GM21737 (cell line): ENCODE data around the gene KANK4.

ENCODE experiments used
- ATAC-seq: cut with Tn5 transposase; IDR thresholded peaks from one replicate; pipeline ENCODE4 v1.9.1; 2021; ENCODE audit warnings: mild to moderate bottlenecking, moderate library complexity; ENCODE audit not compliant: unreplicated experiment

The KANK4 gene

GRCh38 chr1:62337706-62338631 lies 18.7 kb upstream of the KANK4 start:
- ATAC-seq = no peak

- ATAC-seq = no peak
Observed at GRCh38 chr1:62336995-62337705, 17.9 kb upstream of the KANK4 start.

- ATAC-seq = no peak
Observed at GRCh38 chr1:62336638-62336994, 17.4 kb upstream of the KANK4 start.

DNA sequence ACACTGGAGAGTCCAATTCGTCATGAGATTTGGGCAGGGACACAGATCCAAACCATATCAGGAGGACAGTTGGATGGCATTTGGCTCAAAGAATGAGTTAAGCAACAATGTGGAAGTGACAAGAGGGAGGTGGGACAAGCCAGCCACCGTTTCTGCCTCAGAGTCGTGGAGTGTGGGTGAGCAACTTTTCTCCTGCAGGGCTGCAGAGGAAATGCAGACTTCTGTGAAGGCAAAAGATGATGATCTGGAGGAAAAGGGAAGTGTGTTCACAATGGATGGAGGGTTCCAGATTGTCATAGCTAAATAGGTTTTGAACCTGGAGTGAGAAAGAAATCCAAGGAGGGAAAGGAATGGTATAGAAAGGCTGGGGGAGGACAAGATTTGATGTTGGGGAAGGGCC lies 16.4 kb upstream of the KANK4 start:
- no peak for ATAC-seq

DNA sequence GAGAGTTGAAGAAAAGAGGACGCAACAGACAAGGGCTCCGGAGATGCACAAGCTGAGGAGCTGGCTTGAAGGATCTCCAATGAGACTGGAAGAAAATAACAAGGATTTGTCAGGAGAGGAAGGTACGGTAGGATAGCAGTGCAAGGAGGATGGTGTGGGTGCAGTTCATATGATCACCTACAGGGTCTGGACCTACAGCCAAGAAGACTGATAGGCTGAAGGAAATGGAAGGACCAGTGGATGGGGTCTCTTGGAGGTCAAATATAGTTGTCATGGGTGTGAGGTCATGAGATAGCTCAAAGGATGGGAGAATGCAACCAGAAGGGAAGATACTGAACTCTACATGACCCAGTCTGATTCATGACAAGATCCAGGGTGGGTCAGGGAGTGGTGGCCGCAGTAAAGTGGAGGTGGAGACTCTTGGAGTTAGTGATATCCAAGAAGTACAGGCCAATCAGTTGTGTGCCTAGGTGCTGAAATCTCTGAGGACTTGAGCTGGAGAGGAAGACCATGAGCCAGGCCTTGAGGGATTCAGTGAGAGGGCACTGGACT lies 15.3 kb upstream of the KANK4 start:
- no peak for ATAC-seq

- ATAC-seq = no peak
Observed at GRCh38 chr1:62333441-62333840, 14.2 kb upstream of the KANK4 start.

GRCh38 chr1:62327360-62328055 lies 8.3 kb upstream of the KANK4 start:
- ATAC-seq = no peak

DNA sequence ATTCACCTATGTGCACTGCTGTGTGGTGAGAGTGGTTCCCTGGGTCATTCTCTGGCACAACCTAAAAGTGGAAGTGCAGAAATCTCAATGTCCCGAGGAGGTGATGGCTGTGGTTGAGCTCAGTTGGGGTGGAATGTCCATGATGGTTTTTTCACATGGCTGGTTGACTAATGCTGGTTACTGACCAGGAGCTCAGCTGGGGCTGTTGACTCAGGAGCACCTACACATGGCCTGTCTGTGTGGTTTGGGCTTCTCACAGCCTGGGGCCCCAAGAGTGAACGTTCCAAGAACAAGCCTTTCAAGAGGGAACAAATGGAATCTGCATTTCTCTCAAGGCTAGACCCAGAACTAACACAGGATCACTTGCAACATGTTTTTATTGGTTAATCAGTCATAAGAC lies 6.4 kb upstream of the KANK4 start:
- ATAC-seq = no peak

GRCh38 chr1:62325081-62325480 lies 5.8 kb upstream of the KANK4 start:
- no peak for ATAC-seq

- no peak for ATAC-seq
Observed at GRCh38 chr1:62321446-62321845, 2.2 kb upstream of the KANK4 start.

DNA sequence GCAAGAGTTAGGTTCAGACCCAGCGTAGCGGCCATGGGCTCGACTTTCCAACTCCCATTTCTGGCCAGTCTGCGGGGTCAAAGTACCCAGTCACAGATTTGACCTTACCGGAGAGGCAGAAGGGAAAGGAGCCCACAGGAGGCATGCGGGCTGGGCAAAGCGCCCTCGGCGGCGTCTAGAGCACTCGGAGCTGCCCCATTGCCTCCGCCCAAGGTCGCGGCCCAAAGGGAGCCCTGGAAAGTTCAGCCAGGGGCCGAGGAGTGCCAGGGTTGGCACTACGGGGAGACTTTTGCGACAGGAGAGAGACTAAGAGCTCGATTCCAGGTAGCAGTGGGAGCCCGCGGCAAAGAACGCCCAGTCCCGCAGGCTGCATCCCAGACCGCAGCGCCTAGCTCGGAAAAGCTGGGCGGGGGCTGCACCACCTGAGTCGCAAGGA lies 896 bp downstream of the KANK4 start:
- ATAC-seq = no peak

DNA sequence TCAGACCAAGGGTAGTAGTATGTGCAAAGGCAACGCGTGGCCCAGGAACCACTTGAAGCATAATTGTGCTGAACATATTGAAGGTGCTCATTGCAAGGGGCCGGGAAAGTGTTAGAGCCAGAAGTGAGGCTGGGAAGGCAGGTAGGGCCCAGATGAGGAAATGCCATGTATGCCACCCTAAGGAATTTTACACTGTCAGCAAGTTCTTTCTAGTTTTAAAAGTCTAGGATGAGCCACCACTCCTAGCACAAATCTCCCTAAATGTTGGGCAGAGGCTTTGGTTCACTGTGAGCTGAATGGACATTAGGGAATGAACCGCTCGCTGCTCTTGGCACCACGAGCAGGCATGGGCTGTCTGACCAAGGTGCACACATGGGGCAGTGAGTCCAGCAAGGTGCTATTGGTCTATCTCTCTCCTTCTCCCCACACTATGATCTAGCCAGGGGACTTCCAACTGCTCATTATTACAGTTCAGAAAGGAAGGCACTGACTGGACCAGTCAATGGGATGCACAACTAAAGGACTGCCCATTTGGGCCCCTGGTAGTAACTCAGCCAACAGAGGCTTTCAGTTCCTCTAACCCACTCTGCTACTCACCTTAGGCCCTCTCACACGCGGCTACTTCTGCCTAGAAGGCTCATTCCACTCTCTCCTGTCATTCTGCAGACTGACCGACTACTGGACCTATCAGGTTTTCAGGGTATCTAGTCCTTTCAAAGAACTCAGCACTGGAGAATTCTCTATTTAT lies 2.0 kb downstream of the KANK4 start:
- ATAC-seq = no peak

DNA sequence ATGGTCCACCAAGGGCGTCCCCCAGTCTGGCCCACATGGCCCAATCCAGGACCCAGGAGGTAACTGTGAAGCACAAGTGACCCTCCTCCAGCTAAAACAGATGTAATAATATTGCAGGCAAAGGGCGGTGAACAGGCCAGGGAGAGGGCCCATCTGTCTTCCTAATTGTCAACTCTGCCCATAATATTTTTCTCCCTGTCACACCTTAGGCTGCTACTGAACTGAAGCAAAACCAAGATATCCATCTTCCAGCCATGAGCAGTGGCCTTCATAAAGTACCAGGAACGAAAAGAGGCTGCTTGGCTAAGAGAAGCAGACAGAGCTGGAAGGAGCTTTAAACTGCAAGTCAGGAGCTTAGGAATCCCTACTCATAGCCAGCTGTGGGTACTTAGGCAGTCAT lies 3.1 kb downstream of the KANK4 start:
- no peak for ATAC-seq

DNA sequence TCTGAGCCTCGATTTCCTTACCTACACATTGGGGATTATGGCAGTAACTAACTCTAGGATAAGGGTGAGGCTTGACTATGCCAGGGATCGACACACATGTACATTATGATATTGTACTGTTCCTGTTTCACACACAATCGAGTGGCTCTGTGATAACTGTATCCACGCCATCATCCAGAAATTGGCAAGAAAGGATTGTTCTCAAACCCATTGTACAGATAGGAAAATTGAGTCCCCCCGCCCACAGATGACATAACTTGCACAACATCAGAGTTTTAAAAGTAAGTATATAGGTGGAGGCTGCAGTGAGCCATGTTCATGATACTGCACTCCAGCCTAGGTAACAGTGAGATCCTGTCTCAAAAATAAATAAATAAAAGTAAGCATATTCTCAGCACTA lies 3.8 kb downstream of the KANK4 start:
- ATAC-seq = no peak

GRCh38 chr1:62314454-62315350 lies 4.5 kb downstream of the KANK4 start:
- no peak for ATAC-seq

- ATAC-seq = no peak
Observed at GRCh38 chr1:62312698-62313097, 6.5 kb downstream of the KANK4 start.

GRCh38 chr1:62311473-62311943 lies 7.7 kb downstream of the KANK4 start:
- ATAC-seq = no peak

GRCh38 chr1:62309906-62310305 lies 9.3 kb downstream of the KANK4 start:
- no peak for ATAC-seq

DNA sequence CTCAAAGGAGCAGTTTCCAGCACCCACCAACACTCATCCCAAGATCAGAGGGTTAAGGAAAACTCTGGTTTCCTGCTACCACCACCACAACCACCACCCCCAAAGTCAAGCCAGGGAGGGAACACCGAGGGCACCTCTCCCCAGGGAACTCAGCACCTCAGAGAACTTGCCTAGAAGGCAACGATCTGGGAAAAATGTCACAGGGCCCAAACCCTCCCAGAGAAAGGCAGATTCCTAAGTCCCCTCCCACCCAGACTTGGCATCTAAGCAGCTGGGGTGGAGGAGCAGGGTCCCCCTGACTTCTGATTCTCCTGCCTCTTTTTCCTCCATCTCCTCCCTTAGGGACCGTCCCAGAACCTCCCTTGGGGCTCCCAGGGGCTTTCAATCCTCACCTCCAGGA lies 10.6 kb downstream of the KANK4 start:
- no peak for ATAC-seq
